Activated gamma-delta T cell treated with Interleukin-2 at 50 U/mL for 16 hours (primary cell): ENCODE results near the gene CABP7.

Experiments
- DNase-seq: peaks from one replicate; pipeline ENCODE4 v3.0.0-alpha.2; 2020

Gene CABP7

GRCh38 chr22:29726106-29726505 lies 6.3 kb downstream of the CABP7 start:
- DNase-seq, result no peak

- DNase-seq, result no peak
Measured at GRCh38 chr22:29726512-29727130, 6.8 kb downstream of the CABP7 start.

- no peak for DNase-seq
Measured at GRCh38 chr22:29727131-29727523, 7.3 kb downstream of the CABP7 start.

DNA sequence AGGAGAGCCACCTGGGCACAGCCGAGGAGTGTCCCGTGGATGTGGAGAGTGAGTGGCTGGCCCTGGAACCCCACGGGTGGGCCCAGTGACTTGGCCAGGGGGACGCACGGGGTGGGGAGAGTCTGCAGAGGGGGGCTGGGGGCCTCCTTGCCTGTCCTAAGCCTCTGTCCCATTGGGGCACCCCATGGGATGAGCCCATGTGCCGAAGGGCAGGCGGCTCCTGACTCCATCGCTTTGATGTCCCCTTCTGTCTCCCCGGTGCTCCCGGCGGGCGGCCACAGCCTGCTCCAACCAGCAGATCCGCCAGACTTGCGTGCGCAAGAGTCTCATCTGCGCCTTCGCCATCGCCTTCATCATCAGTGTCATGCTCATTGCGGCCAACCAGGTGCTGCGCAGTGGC lies 9.4 kb downstream of the CABP7 start:
- no peak for DNase-seq

DNA sequence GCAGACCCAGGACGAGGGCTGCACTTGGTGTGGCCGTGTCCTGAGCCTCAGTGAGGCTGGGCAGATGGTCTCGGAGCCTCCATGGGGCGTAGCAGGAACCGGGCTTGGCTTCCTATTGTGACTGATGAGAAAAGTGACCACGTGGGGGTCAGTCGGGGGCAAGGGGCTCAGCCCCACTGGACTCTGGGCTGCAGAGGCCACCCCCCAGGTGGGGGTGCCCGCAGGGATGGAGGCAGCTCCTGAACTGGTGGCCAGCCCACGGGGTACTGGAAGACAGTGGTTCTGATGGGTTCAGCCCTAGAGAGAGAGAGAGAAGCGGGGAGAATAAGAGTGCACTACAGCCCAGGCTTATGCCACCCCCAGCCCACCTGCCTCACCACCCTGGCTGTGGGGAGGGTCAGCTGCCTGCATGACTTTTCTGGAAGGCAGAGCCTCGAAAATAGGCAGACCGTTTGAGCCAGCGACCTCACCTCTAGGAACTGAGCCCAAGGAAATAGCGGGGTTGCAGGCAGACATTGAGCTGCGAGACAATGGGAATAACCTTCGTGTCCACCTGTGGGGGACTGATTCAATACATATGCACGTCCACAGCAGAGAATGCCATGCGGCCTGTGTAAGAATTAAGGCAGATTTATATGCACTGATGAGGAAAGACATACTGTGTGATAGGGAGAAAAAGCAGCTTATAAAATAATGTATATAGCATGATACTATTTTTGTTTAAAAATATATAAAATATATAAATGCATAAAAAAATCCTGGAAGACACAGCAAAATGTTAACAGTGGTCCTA lies 11.5 kb downstream of the CABP7 start:
- no peak for DNase-seq

GRCh38 chr22:29732883-29733282 lies 13.1 kb downstream of the CABP7 start:
- no peak for DNase-seq

DNA sequence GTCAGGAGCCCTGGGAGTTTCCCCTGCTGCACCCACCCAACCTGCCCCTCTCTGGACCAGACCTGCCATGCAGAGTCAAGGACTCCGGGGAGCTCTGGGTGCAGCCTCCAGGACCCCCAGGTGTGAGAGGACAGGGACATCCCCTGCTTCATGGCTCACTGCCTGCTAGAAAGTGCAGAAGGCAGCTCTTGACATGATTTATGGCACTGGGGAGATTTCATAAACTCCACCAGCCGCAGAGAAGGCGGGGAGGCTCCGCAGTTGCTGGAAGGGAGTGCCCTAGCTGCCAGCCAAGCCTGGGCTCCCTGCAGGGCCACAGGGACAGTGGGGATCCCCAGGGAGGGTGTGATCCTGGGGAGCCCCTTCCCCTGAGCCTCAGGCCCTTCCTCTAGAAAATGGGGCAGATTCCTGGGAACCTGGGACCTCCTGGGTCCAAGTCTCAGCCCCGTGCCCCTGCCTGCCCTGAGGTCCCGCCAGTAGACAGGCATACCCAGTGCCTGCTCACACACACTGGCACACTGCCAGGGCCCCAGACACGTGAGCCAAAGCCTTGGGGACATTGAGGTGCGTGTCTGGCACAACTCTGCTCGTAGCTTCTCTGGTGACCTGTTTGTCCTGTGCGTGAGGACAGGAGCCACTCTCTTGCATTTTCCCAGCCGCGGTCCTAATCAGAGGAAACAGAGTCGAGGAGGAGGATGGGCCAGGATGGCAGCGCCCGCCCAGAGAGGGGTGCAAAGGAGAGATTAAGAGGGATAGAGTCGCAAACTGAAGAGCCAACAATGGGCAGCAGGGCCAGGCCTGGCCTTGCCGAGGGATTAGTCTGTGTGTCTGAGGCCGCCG lies 13.8 kb downstream of the CABP7 start:
- no peak for DNase-seq

DNA sequence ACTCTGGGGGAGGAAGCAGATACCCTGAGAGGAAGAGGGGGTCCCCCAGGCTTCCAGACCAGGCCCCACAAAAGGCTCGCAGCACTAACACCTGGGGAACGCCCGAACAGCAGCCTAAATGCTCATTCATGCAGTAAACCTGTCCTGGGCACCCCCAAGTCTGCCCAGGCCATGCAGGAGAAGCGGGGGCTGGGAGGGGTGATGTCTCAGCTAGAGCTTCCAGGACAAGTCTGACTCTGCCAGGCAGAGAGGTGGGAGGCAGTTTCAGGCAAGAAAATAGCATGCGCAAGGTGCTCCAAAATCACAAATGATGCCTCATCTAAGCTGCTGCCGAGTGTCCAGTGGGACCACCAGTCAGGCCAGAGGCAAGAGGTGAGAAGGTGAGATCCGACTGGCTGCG lies 14.6 kb downstream of the CABP7 start:
- DNase-seq, result no peak

DNA sequence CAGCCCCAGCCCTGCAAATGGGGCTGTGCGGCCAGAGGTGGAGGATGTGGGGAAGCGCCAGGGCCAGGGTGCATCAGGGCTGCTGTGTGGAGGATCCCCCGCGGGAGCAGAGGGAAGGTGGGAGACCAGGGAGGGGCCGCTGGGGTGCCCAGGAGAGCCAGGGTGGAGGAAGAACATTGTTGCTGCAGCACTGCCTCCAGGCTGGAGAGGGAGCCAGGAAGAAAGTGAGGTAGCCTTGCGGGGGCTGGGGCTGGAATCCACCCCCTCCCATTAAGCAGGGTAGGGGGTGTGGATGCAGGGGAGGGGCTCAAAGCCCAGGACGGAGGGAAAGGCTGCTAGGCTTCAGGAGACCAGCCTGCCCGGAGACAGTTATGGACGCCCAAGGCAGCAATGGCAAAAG lies 15.0 kb downstream of the CABP7 start:
- no peak for DNase-seq

DNA sequence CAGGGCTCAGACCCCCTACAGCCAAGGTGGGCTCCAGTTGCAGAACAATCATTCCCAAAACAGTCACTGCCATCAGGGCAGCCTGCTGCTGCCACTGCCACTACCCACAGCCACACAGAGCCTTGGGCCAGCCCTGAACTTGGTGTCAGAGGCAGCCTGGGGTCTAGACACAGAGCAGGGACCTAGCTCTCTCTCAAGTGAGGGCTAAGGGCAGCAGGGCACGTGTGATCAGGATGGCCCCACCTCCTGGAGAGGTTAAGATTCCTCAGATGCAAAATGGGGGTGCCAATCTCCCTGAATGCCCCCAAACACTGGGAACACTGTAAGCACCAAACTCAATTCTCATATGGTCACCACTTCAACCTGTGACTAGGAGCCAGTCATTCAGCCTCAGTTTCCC lies 15.6 kb downstream of the CABP7 start:
- no peak for DNase-seq

DNA sequence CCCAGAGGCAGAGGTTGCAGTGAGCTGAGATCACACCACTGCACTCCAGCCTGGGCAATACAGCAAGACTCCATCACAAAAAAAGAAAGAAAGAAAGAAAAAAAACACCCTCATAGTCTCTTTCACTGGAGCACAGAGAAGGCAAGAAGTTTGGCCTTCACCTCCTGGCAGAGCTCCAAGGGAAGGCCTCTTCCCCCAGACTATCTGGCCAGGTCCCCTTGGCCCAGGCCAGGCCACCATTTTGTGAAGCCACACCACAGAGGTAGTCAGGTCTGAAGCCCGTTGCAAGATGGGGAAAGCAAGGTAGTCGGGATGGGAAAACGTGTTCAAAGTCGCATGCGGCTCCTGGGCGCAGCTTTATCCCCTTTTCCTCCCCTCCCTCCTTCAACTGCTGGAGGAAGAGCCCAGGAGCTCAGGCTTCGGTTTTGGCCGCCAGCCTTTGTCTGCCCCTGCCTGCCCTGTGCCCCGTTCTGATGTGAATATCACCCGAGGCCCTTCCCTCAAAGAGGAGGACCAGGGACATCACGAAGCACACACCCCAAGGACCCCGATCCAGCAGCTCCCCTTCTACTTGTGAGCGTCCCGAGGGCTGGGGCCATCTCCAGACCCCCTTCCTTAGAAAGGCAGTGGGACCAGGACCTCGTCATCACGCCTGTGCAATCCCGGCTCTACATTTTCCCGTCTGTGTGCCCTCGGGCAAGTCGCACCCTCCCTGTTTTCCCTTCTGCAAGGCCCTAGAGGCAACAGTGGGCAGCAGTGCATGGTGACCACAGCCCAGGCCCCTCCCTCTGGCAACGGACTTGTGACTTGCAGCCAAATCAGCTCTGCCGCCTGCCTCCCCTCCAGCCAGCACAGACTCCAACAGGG lies 17.7 kb downstream of the CABP7 start:
- DNase-seq, result no peak

DNA sequence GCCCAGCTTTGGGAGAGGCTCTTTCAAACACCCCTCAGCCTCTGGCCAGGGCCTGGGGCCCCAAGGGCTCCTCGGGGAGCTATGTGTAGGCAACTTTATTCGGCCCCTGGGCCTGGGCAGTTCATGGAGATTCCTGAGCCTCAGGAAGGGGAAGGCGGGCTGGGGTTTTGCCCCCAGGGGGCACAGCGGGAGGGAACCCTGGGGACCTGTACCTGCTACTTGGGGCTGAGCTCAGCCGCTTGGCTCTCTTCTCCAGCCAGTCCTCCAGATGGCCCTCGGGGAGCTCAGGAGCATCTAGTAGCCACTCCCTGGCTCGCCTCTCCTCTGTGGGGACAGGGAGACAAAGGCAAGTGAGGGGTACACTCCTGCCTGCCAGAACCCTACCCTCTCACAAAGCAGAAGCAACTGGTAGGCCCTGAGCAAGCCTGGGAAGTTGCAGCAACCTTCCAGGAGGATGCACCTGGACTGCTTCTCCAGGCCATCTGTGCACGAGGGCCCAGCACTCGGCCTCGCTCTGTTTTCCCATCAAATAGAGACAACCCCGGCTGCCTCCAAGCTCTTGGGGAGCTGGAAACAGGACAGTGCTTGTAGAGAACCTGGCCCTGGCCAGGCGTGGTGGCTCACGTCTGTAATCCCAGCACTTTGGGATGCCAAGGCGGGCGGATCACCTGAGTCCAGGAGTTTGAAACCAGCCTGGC lies 18.5 kb downstream of the CABP7 start:
- DNase-seq, result no peak

DNA sequence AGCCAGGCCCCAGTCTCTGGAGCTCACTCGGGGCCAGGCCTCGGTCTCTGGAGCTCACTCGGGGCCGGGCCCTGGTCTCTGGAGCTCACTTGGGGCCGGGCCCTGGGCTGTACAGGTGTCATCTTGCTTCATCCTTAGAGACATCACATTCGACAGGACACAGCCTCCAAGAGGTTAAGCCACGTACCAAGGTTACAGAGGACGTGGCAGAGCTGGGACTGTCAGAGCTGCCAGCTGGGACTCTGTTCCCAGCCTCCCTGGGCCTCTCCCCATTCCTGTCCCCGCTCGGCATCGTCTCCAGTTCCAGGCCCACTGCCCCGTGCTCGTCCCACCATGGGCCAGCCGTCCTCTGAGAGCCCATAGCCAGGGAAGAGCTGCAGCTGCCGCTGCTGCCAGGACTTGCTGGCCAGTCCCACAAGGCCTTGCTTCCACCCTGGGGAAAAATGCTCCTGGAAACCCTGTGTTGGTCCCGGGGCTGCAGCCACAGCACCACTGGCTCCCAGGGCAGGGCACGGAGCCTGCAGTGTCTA lies 19.6 kb downstream of the CABP7 start:
- DNase-seq, result no peak

GRCh38 chr22:29740216-29740615 lies 20.4 kb downstream of the CABP7 start:
- no peak for DNase-seq

- DNase-seq, result no peak
Measured at GRCh38 chr22:29741926-29742325, 22.1 kb downstream of the CABP7 start.

DNA sequence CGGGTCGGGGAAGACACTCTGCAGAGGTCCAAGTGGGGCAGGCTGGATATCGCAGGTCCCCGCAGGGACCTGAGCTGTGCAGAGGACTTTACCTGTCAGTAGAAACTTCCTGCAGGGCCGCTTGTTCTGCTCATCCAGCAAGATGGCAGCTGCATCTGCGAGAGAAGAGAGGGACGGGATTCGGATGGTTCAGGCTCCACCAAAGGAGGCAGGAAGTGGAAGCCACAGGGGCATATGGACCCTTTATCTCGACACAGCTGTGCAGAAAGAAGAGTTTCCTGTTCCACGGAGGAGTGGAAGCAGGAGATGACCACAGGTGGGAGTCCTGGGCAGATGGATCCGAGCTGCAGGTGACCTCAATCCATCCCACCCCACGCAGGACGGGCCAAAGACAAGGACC lies 22.5 kb downstream of the CABP7 start:
- DNase-seq, result no peak

DNA sequence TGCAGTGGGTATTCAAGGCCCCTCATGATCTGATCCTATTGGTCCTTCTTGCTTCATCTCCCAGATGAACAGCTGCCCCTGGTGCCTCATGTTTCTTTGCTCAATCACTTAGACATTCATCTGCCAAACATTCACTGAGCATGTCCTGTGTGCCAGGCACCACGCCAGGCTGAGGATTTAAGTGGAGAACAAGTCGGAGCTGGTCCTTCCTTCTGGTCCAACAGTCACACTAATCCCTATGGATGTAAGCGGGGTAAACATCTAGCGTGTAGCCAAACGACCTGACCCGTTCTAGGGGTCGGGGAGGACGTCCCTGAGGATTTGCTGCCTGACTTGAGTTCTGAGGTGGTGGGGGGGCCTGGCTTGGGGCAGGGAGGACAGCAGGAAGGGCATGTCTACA lies 25.1 kb downstream of the CABP7 start:
- DNase-seq, result no peak

GRCh38 chr22:29747832-29748231 lies 28.0 kb downstream of the CABP7 start:
- DNase-seq, result no peak

DNA sequence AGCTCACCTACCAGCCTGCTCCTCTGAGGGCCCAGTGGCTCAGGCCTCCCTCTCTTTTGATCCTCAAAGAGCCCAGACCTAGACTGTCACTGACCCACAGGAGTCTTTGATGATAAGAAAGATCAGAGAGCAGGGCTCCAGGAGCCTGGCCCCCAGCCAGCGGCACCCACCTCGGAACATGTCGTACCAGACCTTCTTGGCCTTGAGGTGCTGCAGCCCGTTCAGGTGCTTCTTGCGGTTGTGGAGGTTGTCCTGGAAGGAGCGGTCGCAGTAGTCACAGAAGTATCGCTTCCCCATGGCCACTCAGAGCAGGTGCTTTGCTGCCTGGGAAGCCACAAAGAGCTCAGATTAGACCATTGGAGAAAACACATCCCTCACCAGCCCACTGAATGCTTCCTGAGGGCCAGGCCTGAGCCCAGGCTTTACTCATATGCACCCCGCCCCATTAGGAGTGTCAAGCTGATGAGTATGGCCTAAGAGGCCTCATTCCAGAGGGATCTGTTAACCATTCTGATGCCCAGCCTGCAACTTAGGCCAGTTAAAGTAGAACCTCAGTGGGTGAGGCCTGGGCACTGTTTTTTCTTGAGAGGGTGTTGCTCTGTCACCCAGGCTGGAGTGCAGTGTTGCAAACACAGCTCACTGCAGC lies 28.6 kb downstream of the CABP7 start:
- DNase-seq, result no peak

- DNase-seq, result no peak
Measured at GRCh38 chr22:29750029-29750428, 30.2 kb downstream of the CABP7 start.
